ENCODE results near the gene CLEC18A. TPM values are rescaled to one million over a fixed set of nuclear protein-coding genes. Genes with fewer than 3 reads are reported as not detected.
"Not testable (repeated sequence)": the region's sequence is repeated elsewhere in the genome, so short reads cannot be mapped to it uniquely, and the experiment has no call there.

CLEC18A gene
- polyA plus RNA-seq, 1 donor, result 0.46 TPM

- DNase-seq (ENCODE audit: low read depth), result no peak
Observed at GRCh38 chr16:69930117-69930776, 20.9 kb upstream of the CLEC18A start.

DNA sequence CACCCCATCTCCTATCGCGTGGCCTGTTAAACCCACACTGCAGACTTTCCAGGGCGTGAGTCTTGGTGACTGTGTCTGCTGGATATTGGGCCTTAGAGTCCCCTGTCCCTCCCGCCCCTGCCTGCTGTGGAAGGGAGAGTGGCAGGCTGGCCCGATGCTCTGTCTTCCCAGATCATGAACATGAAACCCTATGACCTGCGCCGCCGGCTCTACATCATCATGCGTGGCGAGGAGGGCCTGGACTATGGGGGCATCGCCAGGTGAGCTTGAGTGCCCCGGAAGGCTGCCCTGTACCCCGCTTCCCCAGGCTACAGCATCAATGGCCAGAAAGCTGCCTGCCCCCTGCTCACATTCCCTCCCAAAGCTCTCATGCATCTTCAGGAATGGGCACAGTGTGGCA is 19.5 kb upstream of the CLEC18A start:
- no peak for DNase-seq (ENCODE audit: low read depth)

DNA sequence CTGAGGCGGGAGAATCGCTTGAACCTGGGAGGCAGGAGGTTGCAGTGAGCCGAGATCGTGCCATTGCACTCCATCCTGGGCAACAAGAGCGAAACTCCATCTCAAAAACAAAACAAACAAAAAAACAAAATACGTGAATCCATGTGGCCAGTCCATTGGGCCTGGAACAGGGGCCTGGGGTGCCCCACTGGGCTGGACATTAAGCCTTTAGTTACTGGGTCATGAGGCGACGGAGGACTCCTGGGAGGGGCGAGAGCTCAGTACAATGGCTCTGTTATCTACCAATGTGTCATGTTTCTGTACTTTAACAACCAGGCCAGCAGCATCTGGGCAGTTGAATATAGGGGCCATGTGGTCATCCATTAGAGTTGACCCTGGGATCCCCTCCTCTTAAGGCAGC is 18.9 kb upstream of the CLEC18A start:
- DNase-seq (ENCODE audit: low read depth), result no peak

DNA sequence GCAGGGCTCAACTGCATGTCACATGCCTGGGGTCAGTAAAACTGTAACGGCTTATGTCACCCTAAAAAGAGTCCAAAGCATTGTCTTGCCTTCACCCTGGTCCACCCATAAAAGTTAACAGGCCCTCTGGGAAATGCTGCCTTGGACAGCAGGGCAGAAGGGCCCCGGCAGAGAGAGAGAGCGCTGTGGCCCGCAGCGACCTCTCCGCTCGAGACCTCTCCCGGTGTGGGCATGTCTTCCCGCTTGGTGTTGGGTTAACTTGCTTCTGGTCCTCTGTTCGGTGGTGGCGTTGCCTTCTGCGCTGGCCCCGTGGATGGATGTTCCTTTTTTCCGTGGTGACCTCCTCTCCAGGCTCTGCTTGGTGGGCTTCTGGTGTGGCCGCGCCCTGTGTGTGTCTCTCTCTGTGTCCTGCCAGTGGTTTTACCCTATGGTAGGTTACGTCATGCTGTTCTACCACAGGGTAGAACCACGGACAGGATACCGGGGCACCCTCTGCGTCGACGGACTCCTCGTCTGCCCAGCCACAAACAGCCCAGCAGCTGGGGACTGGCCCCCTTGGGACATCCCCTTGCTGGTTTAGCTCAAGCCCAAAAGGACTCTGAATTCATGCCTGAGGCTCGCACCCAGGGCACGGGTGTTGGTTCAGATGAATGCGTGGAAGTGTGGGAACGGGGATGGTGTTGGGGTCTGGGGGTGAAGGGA is 18.3 kb upstream of the CLEC18A start:
- DNase-seq (ENCODE audit: low read depth), result no peak

GRCh38 chr16:69934044-69934443 is 17.1 kb upstream of the CLEC18A start:
- no peak for DNase-seq (ENCODE audit: low read depth)

- DNase-seq (ENCODE audit: low read depth), result no peak
Observed at GRCh38 chr16:69934751-69935150, 16.4 kb upstream of the CLEC18A start.

DNA sequence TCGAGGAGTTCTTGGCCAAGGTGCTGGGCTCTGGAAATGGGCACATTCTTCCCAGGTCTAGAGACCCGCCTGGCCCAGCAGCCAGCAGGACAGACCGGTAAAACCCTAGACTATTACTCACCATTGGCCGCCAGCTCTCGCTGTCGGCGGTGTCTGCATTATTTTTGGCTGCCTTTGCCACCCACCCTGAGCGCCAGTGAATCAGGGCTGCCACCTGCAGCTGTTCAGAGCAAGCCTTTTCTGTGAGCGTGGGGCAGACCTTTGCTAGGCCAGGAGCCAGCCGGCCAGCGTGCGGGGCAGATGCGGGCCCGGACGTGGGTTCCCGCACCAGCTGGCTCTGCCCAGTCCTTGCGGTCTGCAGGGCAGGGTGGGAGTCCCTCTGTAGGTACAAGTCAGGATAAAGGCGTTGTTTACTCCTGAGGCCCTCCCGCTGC is 15.8 kb upstream of the CLEC18A start:
- no peak for DNase-seq (ENCODE audit: low read depth)

DNA sequence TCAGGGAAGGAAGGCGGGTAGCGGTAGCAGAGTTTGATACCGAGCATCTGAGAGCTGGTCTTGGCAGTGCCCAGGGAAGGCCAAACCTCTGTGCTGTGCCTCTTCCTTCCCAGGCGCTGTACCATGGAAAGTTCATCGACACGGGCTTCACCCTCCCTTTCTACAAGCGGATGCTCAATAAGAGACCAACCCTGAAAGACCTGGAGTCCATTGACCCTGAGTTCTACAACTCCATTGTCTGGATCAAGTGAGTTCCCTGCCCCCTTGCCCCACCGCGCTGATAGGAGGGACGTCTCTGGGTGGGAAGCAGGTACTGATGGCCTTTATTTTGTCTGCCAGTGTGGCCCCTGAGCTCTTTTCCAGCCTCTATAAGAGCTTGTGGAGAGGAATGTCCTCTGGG is 15.4 kb upstream of the CLEC18A start:
- no peak for DNase-seq (ENCODE audit: low read depth)

GRCh38 chr16:69936252-69936651 is 14.9 kb upstream of the CLEC18A start:
- DNase-seq (ENCODE audit: low read depth), result no peak

- DNase-seq (ENCODE audit: low read depth), result no peak
Observed at GRCh38 chr16:69936751-69937211, 14.4 kb upstream of the CLEC18A start.

DNA sequence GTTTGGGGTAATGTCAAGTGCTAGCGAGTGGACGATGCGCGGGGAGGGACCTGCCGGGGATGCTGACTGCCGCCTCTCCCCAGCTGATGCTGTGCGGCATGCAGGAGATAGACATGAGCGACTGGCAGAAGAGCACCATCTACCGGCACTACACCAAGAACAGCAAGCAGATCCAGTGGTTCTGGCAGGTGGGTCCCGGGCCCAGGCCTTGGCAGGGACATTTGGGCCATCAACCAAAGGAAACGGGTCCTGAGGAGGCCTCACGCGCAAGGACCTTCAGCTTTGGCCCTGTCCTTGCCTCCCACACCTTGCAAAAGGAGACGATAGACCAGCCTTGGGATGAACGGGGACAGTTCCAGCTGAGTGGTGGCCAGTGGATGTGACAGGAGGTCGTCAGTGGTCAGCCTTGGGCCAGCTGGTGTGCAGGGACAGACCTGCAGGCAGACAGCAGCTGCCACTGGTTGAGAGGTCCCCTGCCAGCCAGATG is 13.6 kb upstream of the CLEC18A start:
- DNase-seq (ENCODE audit: low read depth), result no peak

- DNase-seq (ENCODE audit: low read depth), result no peak
Observed at GRCh38 chr16:69938981-69939820, 11.9 kb upstream of the CLEC18A start.

DNA sequence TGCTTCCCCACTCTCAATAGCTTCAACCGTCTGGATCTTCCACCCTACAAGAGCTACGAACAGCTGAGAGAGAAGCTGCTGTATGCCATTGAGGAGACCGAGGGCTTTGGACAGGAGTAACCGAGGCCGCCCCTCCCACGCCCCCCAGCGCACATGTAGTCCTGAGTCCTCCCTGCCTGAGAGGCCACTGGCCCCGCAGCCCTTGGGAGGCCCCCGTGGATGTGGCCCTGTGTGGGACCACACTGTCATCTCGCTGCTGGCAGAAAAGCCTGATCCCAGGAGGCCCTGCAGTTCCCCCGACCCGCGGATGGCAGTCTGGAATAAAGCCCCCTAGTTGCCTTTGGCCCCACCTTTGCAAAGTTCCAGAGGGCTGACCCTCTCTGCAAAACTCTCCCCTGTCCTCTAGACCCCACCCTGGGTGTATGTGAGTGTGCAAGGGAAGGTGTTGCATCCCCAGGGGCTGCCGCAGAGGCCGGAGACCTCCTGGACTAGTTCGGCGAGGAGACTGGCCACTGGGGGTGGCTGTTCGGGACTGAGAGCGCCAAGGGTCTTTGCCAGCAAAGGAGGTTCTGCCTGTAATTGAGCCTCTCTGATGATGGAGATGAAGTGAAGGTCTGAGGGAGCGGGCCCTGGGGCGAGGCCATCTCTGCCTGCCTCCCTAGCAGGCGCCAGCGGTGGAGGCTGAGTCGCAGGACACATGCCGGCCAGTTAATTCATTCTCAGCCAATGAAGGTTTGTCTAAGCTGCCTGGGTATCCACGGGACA is 11.1 kb upstream of the CLEC18A start:
- DNase-seq (ENCODE audit: low read depth), result no peak

DNA sequence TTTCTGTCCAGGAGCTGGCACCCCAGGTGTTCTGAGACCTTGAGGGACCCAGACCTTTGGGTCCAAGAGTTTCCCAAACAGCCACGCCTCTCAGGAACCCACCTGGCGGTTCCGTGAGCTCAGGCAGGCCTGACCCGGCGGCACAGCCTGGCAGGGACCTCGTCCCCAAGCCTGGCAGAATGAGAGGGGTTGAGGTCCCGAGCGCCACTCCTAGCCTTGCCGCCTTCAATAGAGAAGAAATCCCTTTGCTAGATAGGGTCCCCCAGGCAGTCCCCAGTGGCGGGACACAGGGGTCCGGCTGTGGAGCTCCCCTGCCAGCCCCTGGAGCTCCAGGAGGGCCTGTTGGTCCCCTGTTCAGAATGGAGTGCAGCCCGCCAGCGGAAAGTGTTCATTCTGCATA is 10.5 kb upstream of the CLEC18A start:
- DNase-seq (ENCODE audit: low read depth), result no peak

GRCh38 chr16:69941251-69942098 is 9.7 kb upstream of the CLEC18A start:
- no peak for DNase-seq (ENCODE audit: low read depth)

GRCh38 chr16:69942099-69942491 is 9.0 kb upstream of the CLEC18A start:
- DNase-seq (ENCODE audit: low read depth), result no peak

GRCh38 chr16:69942627-69943170 is 8.4 kb upstream of the CLEC18A start:
- DNase-seq (ENCODE audit: low read depth), result no peak

- DNase-seq (ENCODE audit: low read depth), result not testable (repeated sequence)
Observed at GRCh38 chr16:69943241-69944036, 7.7 kb upstream of the CLEC18A start.

DNA sequence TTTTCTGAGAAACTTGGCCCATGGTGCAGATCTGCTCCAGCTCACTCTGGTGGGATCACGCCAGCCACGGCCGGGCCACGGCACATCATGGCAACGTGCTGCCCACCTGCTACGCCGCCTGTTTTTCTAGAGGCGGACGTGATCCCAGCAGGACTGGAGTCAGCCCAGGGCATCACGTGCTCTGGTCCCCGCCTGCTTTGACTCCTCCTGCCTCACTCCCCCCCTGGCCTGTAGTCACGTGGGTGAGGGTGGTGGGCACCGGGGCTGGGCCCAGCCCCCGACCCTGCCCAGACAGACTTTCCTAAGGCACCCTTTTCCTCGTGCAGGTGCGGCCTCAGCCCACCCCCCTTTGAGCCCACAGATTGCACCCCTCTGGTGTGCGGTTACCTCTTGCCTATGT is 723 bp upstream of the CLEC18A start:
- DNase-seq (ENCODE audit: low read depth), result not testable (repeated sequence)

DNA sequence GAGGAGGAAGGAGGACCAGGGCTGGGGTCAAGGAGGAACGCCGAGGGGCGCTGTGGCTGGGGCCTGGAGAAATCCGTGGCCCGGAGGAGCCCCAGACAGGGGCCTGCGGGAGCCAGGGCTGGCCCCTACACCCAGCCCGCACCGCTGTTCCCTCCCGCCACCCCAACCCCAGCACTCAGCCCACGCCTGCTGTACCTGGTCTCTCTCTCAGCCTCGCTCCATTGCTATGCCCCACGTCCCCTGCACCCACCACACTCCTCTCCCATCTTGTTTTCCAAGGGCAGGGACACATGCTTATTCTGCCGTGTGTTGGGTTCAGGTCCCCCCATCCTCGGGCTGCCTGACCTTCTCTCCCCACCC is 518 bp downstream of the CLEC18A start:
- DNase-seq (ENCODE audit: low read depth), result not testable (repeated sequence)
